Transverse colon (tissue), 4 donors: ENCODE results near the gene ATP9A.
"Not testable (repeated sequence)": the region's sequence is repeated elsewhere in the genome, so short reads cannot be mapped to it uniquely, and the experiment has no call there.

ENCODE experiments used
- CTCF ChIP-seq, 5 experiments: fragments of 200-600 bp in 3 of 5; fragments of 450-650 bp in 2 of 5; sonication (generic) in 3 of 5; IDR thresholded peaks; 1 replicate in 2 of 5; 2 replicates in 3 of 5; pipeline ENCODE4 v1.5.1; 2016 to 2017; ENCODE audit warnings: antibody characterized with exemption in 5 of 5, inconsistent platforms in 3 of 5, mild to moderate bottlenecking in 2 of 5, moderate library complexity in 1 of 5
- POLR2A ChIP-seq: fragments of 450-650 bp; IDR thresholded peaks from one replicate; pipeline ENCODE4 v1.6.1; 2016; ENCODE audit warnings: antibody characterized with exemption, mild to moderate bottlenecking, moderate library complexity
- POLR2AphosphoS5 ChIP-seq, 3 donors: sonication (generic); formaldehyde crosslinking; IDR thresholded peaks; one replicate each; pipeline ENCODE4 v1.6.1; 2016; ENCODE audit warnings: antibody characterized with exemption in 3 of 3

GRCh38 chr20:51753220-51753619 is 15.0 kb downstream of the ATP9A start:
- TF ChIP-seq CTCF (IDR thresholded peaks at IDR 0.05); POLR2AphosphoS5 (IDR thresholded peaks at IDR 0.05); POLR2A: not testable (repeated sequence)
